ENCODE results near the gene TPSAB1. TPM values are rescaled to one million over a fixed set of nuclear protein-coding genes. Genes with fewer than 3 reads are reported as not detected.
"Not testable (repeated sequence)": the region's sequence is repeated elsewhere in the genome, so short reads cannot be mapped to it uniquely, and the experiment has no call there.

The TPSAB1 gene
- total RNA-seq, 4 donors from 2014 or later, result 4.3 to 8.6 (median 6.5) TPM

DNA sequence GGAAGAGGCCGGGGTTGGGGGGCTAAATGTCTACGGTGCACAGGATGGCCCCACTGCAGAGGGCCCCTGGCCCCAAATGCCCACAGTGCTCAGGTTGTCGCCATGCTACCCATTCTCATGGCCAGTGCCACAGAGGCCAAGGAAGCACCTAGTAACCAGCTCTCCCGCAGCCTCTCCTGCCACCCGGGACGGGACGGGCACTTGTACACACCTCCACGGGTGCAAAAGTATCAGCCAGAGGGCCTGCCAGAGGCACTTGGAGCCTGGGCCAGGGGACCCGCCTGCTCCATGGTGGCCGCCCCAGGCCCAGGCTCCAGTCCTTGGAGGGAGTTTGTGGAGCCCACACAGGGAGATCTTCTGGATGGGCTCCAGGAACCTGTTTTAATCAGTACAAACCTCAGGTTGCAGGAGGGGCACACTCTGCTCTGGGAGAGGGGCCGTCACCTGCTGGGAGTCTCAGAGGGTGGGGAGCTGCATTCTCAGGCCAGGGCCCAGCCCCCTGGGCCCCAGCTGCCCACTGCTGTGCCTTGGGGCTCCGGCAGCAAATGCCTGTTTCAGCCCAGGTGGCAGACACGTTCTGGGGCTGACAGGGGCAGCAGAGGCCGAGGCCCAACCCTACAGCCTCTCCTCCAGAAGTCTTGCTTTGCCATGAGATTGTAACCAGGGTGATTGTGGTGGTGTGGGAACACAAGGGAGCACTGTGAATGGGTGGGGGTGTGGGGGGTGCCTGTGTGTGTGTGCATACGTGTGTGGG, 23.3 kb downstream of the TPSAB1 start:
- H3K27me3 ChIP-seq, result no peaks in the 10 kb centered on the region
- no peaks in the 10 kb centered on the region for H3K36me3 ChIP-seq
- TF ChIP-seq, protein P1, sequence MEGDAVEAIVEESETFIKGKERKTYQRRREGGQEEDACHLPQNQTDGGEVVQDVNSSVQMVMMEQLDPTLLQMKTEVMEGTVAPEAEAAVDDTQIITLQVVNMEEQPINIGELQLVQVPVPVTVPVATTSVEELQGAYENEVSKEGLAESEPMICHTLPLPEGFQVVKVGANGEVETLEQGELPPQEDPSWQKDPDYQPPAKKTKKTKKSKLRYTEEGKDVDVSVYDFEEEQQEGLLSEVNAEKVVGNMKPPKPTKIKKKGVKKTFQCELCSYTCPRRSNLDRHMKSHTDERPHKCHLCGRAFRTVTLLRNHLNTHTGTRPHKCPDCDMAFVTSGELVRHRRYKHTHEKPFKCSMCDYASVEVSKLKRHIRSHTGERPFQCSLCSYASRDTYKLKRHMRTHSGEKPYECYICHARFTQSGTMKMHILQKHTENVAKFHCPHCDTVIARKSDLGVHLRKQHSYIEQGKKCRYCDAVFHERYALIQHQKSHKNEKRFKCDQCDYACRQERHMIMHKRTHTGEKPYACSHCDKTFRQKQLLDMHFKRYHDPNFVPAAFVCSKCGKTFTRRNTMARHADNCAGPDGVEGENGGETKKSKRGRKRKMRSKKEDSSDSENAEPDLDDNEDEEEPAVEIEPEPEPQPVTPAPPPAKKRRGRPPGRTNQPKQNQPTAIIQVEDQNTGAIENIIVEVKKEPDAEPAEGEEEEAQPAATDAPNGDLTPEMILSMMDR (IDR thresholded peaks at IDR 0.05), result no peak
- TF ChIP-seq POLR2A (IDR thresholded peaks at IDR 0.05), result no peak
- H3K27ac ChIP-seq, result no peak overlapping the region
- intact Hi-C loops (cut with DNase I), result no loop called here
- H3K9me3 ChIP-seq, result no peaks in the 10 kb centered on the region
- WGBS, 2 donors, result 51 to 57% methylated on average over 7 to 15 of the region's 15 CpGs
- DNase-seq, result no peak
- H3K4me3 ChIP-seq (replicated peaks in 1 of 3), result no peak overlapping the region
- peaks cover 0 to 3% of the 10 kb centered on the region in 2 donors for H3K4me1 ChIP-seq

DNA sequence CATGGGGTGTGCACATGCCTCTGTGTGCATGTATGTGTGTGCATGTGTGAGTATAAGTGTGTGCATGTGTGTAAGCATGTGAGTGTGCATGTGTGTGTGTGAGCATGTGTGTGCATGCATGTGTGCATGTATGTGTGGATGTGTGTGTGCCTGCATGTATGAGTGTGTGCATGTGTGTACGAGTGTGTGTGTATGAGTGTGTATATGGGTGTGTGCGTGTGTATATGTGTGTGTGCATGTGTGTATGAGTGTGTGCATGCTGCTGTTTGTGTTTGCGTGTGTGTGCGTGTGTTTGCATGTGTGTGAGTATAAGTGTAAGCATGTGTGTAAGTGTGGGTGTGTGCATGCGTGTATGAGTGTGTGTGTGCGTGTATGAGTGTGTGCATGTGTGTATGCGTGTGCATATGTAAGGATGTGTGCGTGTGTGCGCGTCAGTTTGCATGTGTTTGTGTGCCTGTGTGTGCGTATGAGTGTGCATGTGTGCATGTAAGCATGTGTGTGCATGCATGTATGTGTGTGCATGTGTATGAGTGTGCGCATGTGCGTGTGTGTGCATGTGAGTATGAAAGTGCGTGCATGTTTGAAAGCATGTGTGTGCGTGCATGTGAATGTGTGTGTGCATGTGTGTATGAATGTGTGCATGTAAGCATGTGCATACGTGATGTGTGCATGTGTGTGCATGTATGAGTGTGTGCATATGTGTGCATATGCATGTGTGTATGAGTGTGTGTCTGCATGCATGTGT, 24.0 kb downstream of the TPSAB1 start:
- intact Hi-C loops (cut with DNase I), result no loop called here
- Histone ChIP-seq H3K9me3 (no peaks in the 10 kb centered on the region), H3K36me3 (no peaks in the 10 kb centered on the region), H3K27ac (no peak overlapping the region), H3K4me1 (no peaks in the 10 kb centered on the region), H3K27me3 (no peaks in the 10 kb centered on the region), H3K4me3 (replicated peaks in 1 of 3) (no peak overlapping the region)
- WGBS, 2 donors, result 92 to 94% methylated on average over 16 of the region's 16 CpGs
- DNase-seq, result no peak
- TF ChIP-seq, protein P1 (IDR thresholded peaks at IDR 0.05), result no peak
- no peak for TF ChIP-seq POLR2A (IDR thresholded peaks at IDR 0.05)

DNA sequence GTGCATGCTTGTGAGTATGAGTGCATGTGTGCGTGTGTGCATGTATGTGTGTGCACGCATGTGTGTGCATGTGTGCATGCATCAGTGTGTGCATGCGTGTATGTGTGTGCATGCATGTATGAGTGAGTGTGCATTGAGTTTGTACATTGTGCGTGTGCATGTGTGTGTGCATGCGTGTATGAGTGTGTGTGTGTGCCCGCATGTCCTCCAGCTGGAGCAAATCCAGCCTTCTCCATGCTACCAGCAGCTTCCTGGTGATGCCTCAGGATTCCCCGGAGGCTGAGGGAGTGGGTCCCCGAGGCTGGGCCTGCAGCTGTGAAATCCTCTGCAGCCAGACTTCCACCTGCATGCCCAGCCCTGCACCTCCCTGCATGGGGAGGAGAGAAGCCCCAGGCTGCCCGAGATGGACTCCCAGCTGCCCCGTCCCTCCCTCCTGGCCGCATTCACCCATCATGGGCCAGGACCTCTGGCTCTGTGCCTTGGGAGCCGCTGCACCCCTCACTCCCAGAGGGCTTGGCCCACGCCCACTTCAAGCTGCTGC, 24.7 kb downstream of the TPSAB1 start:
- WGBS, 2 donors, result 67 to 81% methylated on average over 9 to 11 of the region's 13 CpGs
- no peaks in the 10 kb centered on the region for H3K27me3 ChIP-seq
- DNase-seq, result no peak
- no peaks in the 10 kb centered on the region for H3K9me3 ChIP-seq
- H3K27ac ChIP-seq, result no peak overlapping the region
- no peaks in the 10 kb centered on the region for H3K4me1 ChIP-seq
- intact Hi-C loops (cut with DNase I), result no loop called here
- no peak overlapping the region for H3K4me3 ChIP-seq (replicated peaks in 1 of 3)
- H3K36me3 ChIP-seq, result no peaks in the 10 kb centered on the region
- TF ChIP-seq POLR2A (IDR thresholded peaks at IDR 0.05), result no peak
- TF ChIP-seq, protein P1 (IDR thresholded peaks at IDR 0.05), result no peak

DNA sequence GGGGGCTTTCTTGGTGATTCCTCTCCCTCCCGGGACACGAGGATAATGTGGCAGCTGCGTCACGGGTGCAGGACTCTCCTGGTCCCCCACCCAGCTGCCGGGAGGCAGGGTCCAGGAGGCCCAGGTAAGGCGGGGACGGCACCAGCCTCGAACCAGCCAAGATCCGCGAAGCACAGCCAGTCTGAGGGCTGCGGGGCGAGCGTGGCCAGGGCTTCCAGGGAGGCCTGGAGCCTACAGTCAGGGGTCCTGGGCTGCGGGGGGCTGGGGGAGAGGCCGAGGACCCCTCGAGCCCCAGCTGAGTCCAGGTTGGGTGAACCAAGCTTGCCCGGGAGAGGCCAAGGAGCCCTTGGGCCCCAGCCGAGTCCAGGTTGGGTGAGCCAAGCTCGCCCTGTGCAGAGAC, 25.3 kb downstream of the TPSAB1 start:
- Histone ChIP-seq H3K9me3 (no peaks in the 10 kb centered on the region), H3K27ac (no peak overlapping the region), H3K27me3 (no peaks in the 10 kb centered on the region), H3K36me3 (no peaks in the 10 kb centered on the region), H3K4me1 (no peaks in the 10 kb centered on the region), H3K4me3 (replicated peaks in 1 of 3) (no peak overlapping the region)
- intact Hi-C loops (cut with DNase I), result no loop called here
- no peak for DNase-seq
- TF ChIP-seq POLR2A (IDR thresholded peaks at IDR 0.05), result no peak
- TF ChIP-seq, protein P1 (IDR thresholded peaks at IDR 0.05), result no peak
- WGBS, 2 donors, result 82 to 84% methylated on average over 11 to 19 of the region's 19 CpGs

DNA sequence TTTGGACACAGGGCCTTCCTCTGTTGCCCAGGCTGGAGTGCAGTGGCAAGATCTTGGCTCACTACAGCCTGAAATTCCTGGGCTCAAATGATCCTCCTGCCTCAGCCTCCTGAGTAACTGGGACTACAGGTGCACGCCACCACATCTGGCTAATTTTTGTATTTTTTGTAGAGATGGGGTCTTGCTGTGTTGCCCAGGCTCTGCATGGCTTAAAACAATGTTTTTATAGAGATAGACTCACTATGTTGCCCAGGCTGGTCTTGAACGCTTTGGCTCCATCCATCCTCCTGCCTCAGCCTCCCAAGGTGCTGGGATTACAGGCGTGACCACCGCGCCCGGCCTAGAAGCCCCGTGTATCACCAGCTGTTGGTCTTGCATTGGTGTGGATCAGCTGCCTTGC, 28.9 kb downstream of the TPSAB1 start:
- 91 to 97% methylated on average over 7 of the region's 7 CpGs for WGBS, 2 donors
- H3K27ac ChIP-seq; H3K4me1 ChIP-seq; intact Hi-C loops (cut with DNase I); DNase-seq; H3K9me3 ChIP-seq; H3K4me3 ChIP-seq (replicated peaks in 1 of 3); H3K36me3 ChIP-seq; H3K27me3 ChIP-seq: not testable (repeated sequence)

Data from thyroid gland (tissue), 4 donors.